ENCODE results near the gene ARHGAP6. TPM values are rescaled to one million over a fixed set of nuclear protein-coding genes. Genes with fewer than 3 reads are reported as not detected.

The ARHGAP6 gene
- total and polyA plus RNA-seq, 4 donors = 6.0 to 18.2 (median 12.3) TPM

DNA sequence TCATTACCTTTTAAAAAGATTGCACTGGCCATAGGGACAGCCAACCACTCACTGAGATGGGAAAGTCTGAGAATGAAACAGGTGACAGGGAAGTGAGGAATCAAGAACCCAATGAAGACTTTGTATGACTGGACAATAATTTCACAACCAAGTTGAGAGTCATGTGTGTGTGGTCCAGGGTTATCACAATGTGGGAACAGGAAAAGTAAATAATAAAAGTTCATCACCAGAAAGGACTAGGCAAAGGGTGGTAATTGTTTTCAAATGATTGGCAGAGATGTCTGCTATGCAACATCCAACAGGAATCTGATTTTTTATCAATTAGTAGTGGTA lies 243.2 kb downstream of the ARHGAP6 start:
- Histone ChIP-seq H3K27me3 (ENCODE audit: control insufficient read depth in 3 of 3, insufficient read depth in 3 of 3, low read length in 2 of 3) (peaks cover 0 to 37% (median 5%) of the 10 kb centered on the region in 3 donors), H3K9ac (ENCODE audit: insufficient read depth in 1 of 2, low read length in 2 of 2) (no peak overlapping the region), H3K9me3 (ENCODE audit: control insufficient read depth in 4 of 4, insufficient read depth in 3 of 4, low read length in 3 of 4) (peaks cover 0 to 3% (median 0%) of the 10 kb centered on the region in 4 donors), H3K36me3 (ENCODE audit: control insufficient read depth in 4 of 4, insufficient read depth in 4 of 4, low read length in 4 of 4) (no peaks in the 10 kb centered on the region), H3K4me3 (no peak overlapping the region), H3K27ac (ENCODE audit: low read depth in 1 of 2, low read length in 1 of 2) (peak overlapping the region in 1 of 2 donors; percentile 52), H3K4me1 (ENCODE audit: control insufficient read depth in 5 of 5, insufficient read depth in 5 of 5, low read length in 5 of 5) (peaks cover 0 to 5% (median 0%) of the 10 kb centered on the region in 5 donors)
- TF ChIP-seq, protein P1, sequence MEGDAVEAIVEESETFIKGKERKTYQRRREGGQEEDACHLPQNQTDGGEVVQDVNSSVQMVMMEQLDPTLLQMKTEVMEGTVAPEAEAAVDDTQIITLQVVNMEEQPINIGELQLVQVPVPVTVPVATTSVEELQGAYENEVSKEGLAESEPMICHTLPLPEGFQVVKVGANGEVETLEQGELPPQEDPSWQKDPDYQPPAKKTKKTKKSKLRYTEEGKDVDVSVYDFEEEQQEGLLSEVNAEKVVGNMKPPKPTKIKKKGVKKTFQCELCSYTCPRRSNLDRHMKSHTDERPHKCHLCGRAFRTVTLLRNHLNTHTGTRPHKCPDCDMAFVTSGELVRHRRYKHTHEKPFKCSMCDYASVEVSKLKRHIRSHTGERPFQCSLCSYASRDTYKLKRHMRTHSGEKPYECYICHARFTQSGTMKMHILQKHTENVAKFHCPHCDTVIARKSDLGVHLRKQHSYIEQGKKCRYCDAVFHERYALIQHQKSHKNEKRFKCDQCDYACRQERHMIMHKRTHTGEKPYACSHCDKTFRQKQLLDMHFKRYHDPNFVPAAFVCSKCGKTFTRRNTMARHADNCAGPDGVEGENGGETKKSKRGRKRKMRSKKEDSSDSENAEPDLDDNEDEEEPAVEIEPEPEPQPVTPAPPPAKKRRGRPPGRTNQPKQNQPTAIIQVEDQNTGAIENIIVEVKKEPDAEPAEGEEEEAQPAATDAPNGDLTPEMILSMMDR (IDR thresholded peaks at IDR 0.05; ENCODE audit: control extremely low read depth, extremely low read depth) = no peak
- no peak for ATAC-seq (ENCODE audit: insufficient read depth, low FRiP score)
- DNase-seq = no peak

DNA sequence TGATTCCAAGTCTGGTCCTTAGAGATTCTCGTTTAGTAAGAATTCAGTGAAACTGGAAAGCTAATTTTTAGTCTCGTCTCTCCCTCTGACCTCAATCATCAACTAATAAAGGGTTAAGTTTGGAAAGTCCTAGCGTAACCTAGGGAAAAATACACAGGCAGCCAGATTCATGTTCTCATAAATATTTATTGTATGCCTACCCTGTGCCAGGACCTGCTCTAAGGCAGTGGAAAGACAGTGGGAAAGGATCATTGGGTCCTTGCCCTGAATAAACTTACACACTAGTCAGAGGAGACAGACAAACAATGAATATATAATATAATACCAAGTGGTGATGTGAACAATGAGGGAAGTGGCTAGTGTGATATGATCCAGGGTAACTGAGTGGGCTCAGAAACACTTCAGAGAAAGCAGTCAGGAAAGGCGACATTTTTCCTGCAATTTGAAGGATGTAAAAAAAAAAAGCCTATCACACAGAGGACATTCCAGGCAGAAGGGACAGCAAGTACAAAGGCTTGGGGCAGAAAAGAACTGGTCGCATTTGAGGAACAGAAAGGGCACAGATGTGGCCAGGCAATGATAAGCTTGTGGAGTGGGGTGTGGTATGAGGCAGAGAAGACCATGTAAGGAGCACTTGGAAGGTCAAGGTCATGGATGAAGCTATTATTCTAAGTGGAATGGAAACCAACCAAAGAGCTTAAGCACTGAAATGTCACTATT lies 243.8 kb downstream of the ARHGAP6 start:
- DNase-seq (peak in 1 of 3 donors; percentile 52), ATAC-seq (ENCODE audit: insufficient read depth, low FRiP score) (no peak)
- Histone ChIP-seq H3K27ac (ENCODE audit: low read depth in 1 of 2, low read length in 1 of 2) (peak overlapping the region in 1 of 2 donors; percentile 52), H3K9ac (ENCODE audit: insufficient read depth in 1 of 2, low read length in 2 of 2) (no peak overlapping the region), H3K4me3 (no peak overlapping the region), H3K9me3 (ENCODE audit: control insufficient read depth in 4 of 4, insufficient read depth in 3 of 4, low read length in 3 of 4) (peaks cover 0 to under 1% (median 0%) of the 10 kb centered on the region in 4 donors), H3K36me3 (ENCODE audit: control insufficient read depth in 4 of 4, insufficient read depth in 4 of 4, low read length in 4 of 4) (no peaks in the 10 kb centered on the region), H3K4me1 (ENCODE audit: control insufficient read depth in 5 of 5, insufficient read depth in 5 of 5, low read length in 5 of 5) (peaks cover 0 to 5% (median 0%) of the 10 kb centered on the region in 5 donors), H3K27me3 (ENCODE audit: control insufficient read depth in 3 of 3, insufficient read depth in 3 of 3, low read length in 2 of 3) (peaks cover 0 to 41% (median 5%) of the 10 kb centered on the region in 3 donors)
- WGBS, 2 donors = 45 to 55% methylated on average over 5 of the region's 5 CpGs
- TF ChIP-seq, protein P1 (IDR thresholded peaks at IDR 0.05; ENCODE audit: control extremely low read depth, extremely low read depth) = no peak

DNA sequence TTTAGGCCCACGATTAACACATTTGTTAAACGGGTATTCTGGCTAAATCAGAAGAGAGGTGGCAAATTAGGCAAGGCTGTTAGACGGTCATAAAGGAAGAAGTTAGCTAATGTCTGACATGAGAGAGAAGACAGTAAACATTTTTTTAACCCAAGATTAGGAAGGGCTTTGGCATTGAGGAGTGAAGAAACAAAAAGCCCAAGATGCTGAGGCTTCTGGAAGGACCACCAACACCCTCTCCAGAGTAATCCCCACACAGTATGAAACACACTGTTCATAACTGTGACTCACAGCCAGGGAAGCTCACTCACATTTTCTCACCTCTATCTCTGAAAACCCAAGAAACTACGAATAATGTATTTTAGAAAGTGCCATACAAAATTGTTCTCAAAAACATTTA lies 244.9 kb downstream of the ARHGAP6 start:
- Histone ChIP-seq H3K36me3 (ENCODE audit: control insufficient read depth in 4 of 4, insufficient read depth in 4 of 4, low read length in 4 of 4) (no peaks in the 10 kb centered on the region), H3K9me3 (ENCODE audit: control insufficient read depth in 4 of 4, insufficient read depth in 3 of 4, low read length in 3 of 4) (no peaks in the 10 kb centered on the region), H3K4me1 (ENCODE audit: control insufficient read depth in 5 of 5, insufficient read depth in 5 of 5, low read length in 5 of 5) (peaks cover 0 to 5% (median 0%) of the 10 kb centered on the region in 5 donors), H3K27ac (ENCODE audit: low read depth in 1 of 2, low read length in 1 of 2) (no peak overlapping the region), H3K27me3 (ENCODE audit: control insufficient read depth in 3 of 3, insufficient read depth in 3 of 3, low read length in 2 of 3) (peaks cover 0 to 37% (median 5%) of the 10 kb centered on the region in 3 donors), H3K4me3 (no peak overlapping the region), H3K9ac (ENCODE audit: insufficient read depth in 1 of 2, low read length in 2 of 2) (no peak overlapping the region)
- WGBS, 2 donors = 60 to 66% methylated on average over 4 of the region's 4 CpGs
- ATAC-seq (ENCODE audit: insufficient read depth, low FRiP score) = no peak
- TF ChIP-seq, protein P1 (IDR thresholded peaks at IDR 0.05; ENCODE audit: control extremely low read depth, extremely low read depth) = no peak
- no peak for DNase-seq

Measured in lung (tissue), 12 donors.